Muscle of back (tissue), 11 donors: ENCODE data around the gene ASB16. TPM values are rescaled to one million over a fixed set of nuclear protein-coding genes. Genes with fewer than 3 reads are reported as not detected.
"Not testable (repeated sequence)": the region's sequence is repeated elsewhere in the genome, so short reads cannot be mapped to it uniquely, and the experiment has no call there.

Experiments used
- DNase-seq, 3 donors: peaks; one replicate each; pipeline versions ENCODE4 v3.0.0 to v3.0.0-alpha.2; 2013
- polyA plus RNA-seq, 10 donors: library from polyadenylated mRNA; unstranded; fragments of 120-200 nt; gene quantifications; one replicate each; pipeline ENCODE4 v1.2.1, GENCODE V29; 2013; ENCODE audit not compliant: insufficient read length in 10 of 10

Gene ASB16
- polyA plus RNA-seq, 10 donors = 4.8 to 15.2 (median 10.9) TPM

- DNase-seq = no peak
Observed at GRCh38 chr17:44146375-44147346, 23.8 kb upstream of the ASB16 start.

GRCh38 chr17:44147812-44148211 lies 22.7 kb upstream of the ASB16 start:
- no peak for DNase-seq

- not testable (repeated sequence) for DNase-seq
Observed at GRCh38 chr17:44149066-44149465, 21.4 kb upstream of the ASB16 start.

- no peak for DNase-seq
Observed at GRCh38 chr17:44149750-44150329, 20.7 kb upstream of the ASB16 start.

GRCh38 chr17:44152875-44153274 lies 17.6 kb upstream of the ASB16 start:
- DNase-seq = no peak

- no peak for DNase-seq
Observed at GRCh38 chr17:44155488-44155887, 15.0 kb upstream of the ASB16 start.

- DNase-seq = no peak
Observed at GRCh38 chr17:44159519-44160210, 10.8 kb upstream of the ASB16 start.

- no peak for DNase-seq
Observed at GRCh38 chr17:44164476-44164875, 6.0 kb upstream of the ASB16 start.

GRCh38 chr17:44167181-44167861 lies 3.2 kb upstream of the ASB16 start:
- DNase-seq = no peak

- no peak for DNase-seq
Observed at GRCh38 chr17:44170135-44170498, 387 bp upstream of the ASB16 start.

GRCh38 chr17:44171931-44172455 lies 1.5 kb downstream of the ASB16 start:
- no peak for DNase-seq

GRCh38 chr17:44174427-44174826 lies 3.9 kb downstream of the ASB16 start:
- DNase-seq = no peak

GRCh38 chr17:44176257-44176656 lies 5.8 kb downstream of the ASB16 start:
- no peak for DNase-seq

- no peak for DNase-seq
Observed at GRCh38 chr17:44176671-44177501, 6.4 kb downstream of the ASB16 start.

GRCh38 chr17:44177640-44178039 lies 7.1 kb downstream of the ASB16 start:
- DNase-seq = no peak

- no peak for DNase-seq
Observed at GRCh38 chr17:44178133-44178532, 7.6 kb downstream of the ASB16 start.

- DNase-seq = no peak
Observed at GRCh38 chr17:44183024-44183423, 12.5 kb downstream of the ASB16 start.

GRCh38 chr17:44184212-44184810 lies 13.8 kb downstream of the ASB16 start:
- no peak for DNase-seq

- DNase-seq = peak; percentile 99
Observed at GRCh38 chr17:44186307-44187130, 16.0 kb downstream of the ASB16 start, which contains the start of gene TMUB2. Gene TMUB2, plus strand, starts transcription at chr17:44186972. Its CDS starts 737 bp downstream, at chr17:44187709.
